Vagina (tissue), 2 donors: ENCODE results near the gene YBX2. TPM values are rescaled to one million over a fixed set of nuclear protein-coding genes. Genes with fewer than 3 reads are reported as not detected.

Experiments
- DNase-seq, 2 donors: peaks; one replicate each; pipeline ENCODE4 v3.0.0-alpha.2; 2017; ENCODE audit errors: extremely low spot score in 2 of 2
- H3K27ac ChIP-seq: fragments of 200-600 bp; sonication (generic); one replicate; pipeline ENCODE4 v1.5.1; 2019
- H3K27me3 ChIP-seq: fragments of 200-600 bp; sonication (generic); one replicate; pipeline ENCODE4 v1.5.1; 2019
- H3K36me3 ChIP-seq, 2 donors: fragments of 200-600 bp; sonication (generic); one replicate each; pipeline ENCODE4 v1.5.1; 2017 to 2019
- H3K4me1 ChIP-seq: fragments of 200-600 bp; sonication (generic); one replicate; pipeline ENCODE4 v1.5.1; 2019
- H3K4me3 ChIP-seq, 2 donors: fragments of 200-600 bp; sonication (generic); 1 replicate in 1 of 2; 2 replicates in 1 of 2; pipeline ENCODE4 v1.5.1; 2016 to 2019
- H3K9me3 ChIP-seq: fragments of 200-600 bp; sonication (generic); one replicate; pipeline ENCODE4 v1.5.1; 2019
- CTCF ChIP-seq, 3 experiments: fragments of 450-650 bp in 2 of 3; fragments of 200-600 bp in 1 of 3; sonication (generic) in 1 of 3; IDR thresholded peaks; one replicate each; pipeline ENCODE4 v1.5.1; 2017 to 2019; ENCODE audit warnings: antibody characterized with exemption in 3 of 3, mild to moderate bottlenecking in 2 of 3, moderate library complexity in 2 of 3
- POLR2A ChIP-seq, 2 donors: fragments of 450-650 bp; IDR thresholded peaks; one replicate each; pipeline ENCODE4 v1.6.1; 2017; ENCODE audit warnings: antibody characterized with exemption in 2 of 2, mild to moderate bottlenecking in 2 of 2, moderate library complexity in 2 of 2
- POLR2AphosphoS5 ChIP-seq, 2 donors: sonication (generic); formaldehyde crosslinking; IDR thresholded peaks; one replicate each; pipeline ENCODE4 v1.9.0; 2017; ENCODE audit warnings: antibody characterized with exemption in 2 of 2, mild to moderate bottlenecking in 2 of 2, low read depth in 1 of 2; ENCODE audit not compliant: insufficient read depth in 1 of 2
- intact Hi-C: fragments of 100-400 bp; cut with DNase I; formaldehyde crosslinking; loops from one replicate; pipeline ENCODE4 v1.15.1; 2023
- total RNA-seq: library from RNA; depleted of rRNA; stranded (reverse); fragments of >200 nt; gene quantifications from one replicate; pipeline ENCODE4 v1.2.3, GENCODE V29; 2016

YBX2 gene
- total RNA-seq, 1 donor from 2014 or later = 0.25 TPM

DNA sequence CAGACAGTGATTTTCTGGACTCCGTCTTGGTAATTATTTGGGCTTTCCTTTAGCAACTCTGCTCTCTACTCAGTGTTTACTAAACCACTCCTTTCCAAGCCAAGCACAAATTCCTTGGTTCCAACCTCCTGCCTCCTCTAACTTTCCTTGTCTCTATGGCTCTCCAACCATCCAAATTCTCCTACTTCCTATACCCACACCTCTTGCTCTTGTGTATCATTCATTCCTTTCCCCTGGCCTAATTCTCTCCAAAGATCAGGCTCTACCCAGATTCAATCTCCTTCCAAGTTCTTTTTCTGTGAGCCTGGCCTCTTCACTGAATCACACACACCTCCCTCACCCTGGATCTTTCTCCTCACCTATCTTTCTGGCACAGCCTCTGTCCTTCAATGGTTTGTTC is 33.6 kb upstream of the YBX2 start:
- Histone ChIP-seq H3K9me3 (no peaks in the 10 kb centered on the region), H3K36me3 (peaks cover 0 to 24% of the 10 kb centered on the region in 2 donors), H3K4me3 (no peak overlapping the region), H3K27ac (no peak overlapping the region), H3K4me1 (peaks cover 22% of the 10 kb centered on the region), H3K27me3 (no peaks in the 10 kb centered on the region)
- intact Hi-C loops = no loop called here
- no peak for DNase-seq
- TF ChIP-seq POLR2A (IDR thresholded peaks at IDR 0.05) (no peak), CTCF (IDR thresholded peaks at IDR 0.05) (no peak), POLR2AphosphoS5 (IDR thresholded peaks at IDR 0.05; ENCODE audit: insufficient read depth in 1 of 2, low read depth in 1 of 2) (no peak)

DNA sequence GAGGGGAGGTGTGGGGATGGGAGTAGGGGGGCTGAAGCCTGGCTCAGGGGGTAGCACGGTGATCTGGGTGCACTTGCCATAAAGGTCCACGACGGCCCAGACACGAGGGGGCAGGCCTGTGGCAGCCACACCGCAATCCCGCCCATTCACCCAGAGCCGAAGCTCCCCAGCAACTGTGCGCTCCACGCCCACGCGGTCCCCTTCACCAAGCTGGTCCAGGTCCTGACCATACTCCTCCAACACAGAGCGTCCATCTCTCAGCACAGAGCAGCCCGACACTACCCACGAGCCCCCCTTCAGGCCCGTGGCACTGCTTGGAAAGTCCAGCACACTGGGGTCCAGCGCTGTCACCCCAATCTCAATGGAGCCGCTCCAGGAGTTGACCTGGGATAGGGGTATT is 33.1 kb upstream of the YBX2 start:
- intact Hi-C loops = no loop called here
- peaks cover 0 to 29% of the 10 kb centered on the region in 2 donors for H3K36me3 ChIP-seq

DNA sequence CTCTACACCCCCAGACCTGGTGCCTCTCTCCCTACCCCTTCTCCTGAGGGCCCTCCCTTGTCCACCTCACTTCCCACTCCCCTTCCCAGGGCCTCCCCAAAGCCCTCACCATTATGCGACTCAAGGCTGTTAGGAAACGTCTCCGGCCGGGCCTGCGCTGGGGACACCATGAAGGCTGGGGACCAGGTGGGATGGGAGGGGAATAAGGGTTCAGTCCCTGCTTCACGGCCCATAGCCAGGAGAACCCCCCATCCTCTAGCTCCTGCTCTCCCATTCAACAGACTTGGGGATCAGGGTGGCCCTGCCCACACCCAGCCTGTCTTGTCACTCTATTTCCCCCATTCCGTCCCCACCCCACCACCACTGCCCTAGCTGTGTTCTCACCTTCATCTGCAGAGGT is 32.6 kb upstream of the YBX2 start:
- intact Hi-C loops = no loop called here
- no peaks in the 10 kb centered on the region for H3K9me3 ChIP-seq
- TF ChIP-seq POLR2AphosphoS5 (IDR thresholded peaks at IDR 0.05; ENCODE audit: insufficient read depth in 1 of 2, low read depth in 1 of 2) (no peak), CTCF (IDR thresholded peaks at IDR 0.05) (no peak), POLR2A (IDR thresholded peaks at IDR 0.05) (no peak)
- peaks cover 0 to 34% of the 10 kb centered on the region in 2 donors for H3K36me3 ChIP-seq
- no peaks in the 10 kb centered on the region for H3K27me3 ChIP-seq
- no peak overlapping the region for H3K27ac ChIP-seq
- H3K4me3 ChIP-seq = no peak overlapping the region
- H3K4me1 ChIP-seq = peaks cover 22% of the 10 kb centered on the region
- no peak for DNase-seq

More for the DNA sequence above, 33.1 kb upstream of the YBX2 start:
- no peaks in the 10 kb centered on the region for H3K9me3 ChIP-seq
- H3K4me1 ChIP-seq = peaks cover 22% of the 10 kb centered on the region
- no peak for DNase-seq
- no peak overlapping the region for H3K4me3 ChIP-seq
- H3K27me3 ChIP-seq = no peaks in the 10 kb centered on the region
- TF ChIP-seq POLR2AphosphoS5 (IDR thresholded peaks at IDR 0.05; ENCODE audit: insufficient read depth in 1 of 2, low read depth in 1 of 2) (no peak), CTCF (IDR thresholded peaks at IDR 0.05) (no peak), POLR2A (IDR thresholded peaks at IDR 0.05) (no peak)
- H3K27ac ChIP-seq = no peak overlapping the region

GRCh38 chr17:7326186-7326585 is 31.7 kb upstream of the YBX2 start:
- intact Hi-C loops = no loop called here
- Histone ChIP-seq H3K9me3 (no peaks in the 10 kb centered on the region), H3K27ac (no peak overlapping the region), H3K36me3 (peaks cover 0 to 42% of the 10 kb centered on the region in 2 donors), H3K27me3 (no peaks in the 10 kb centered on the region), H3K4me1 (peaks cover 22% of the 10 kb centered on the region), H3K4me3 (no peak overlapping the region)
- no peak for DNase-seq
- no peak for TF ChIP-seq CTCF (IDR thresholded peaks at IDR 0.05)
- no peak for TF ChIP-seq POLR2AphosphoS5 (IDR thresholded peaks at IDR 0.05; ENCODE audit: insufficient read depth in 1 of 2, low read depth in 1 of 2)
- no peak for TF ChIP-seq POLR2A (IDR thresholded peaks at IDR 0.05)

GRCh38 chr17:7325031-7325528 is 30.6 kb upstream of the YBX2 start:
- Histone ChIP-seq H3K4me1 (peaks cover 14% of the 10 kb centered on the region), H3K36me3 (peaks cover 0 to 51% of the 10 kb centered on the region in 2 donors), H3K27ac (no peak overlapping the region), H3K4me3 (no peak overlapping the region), H3K27me3 (no peaks in the 10 kb centered on the region), H3K9me3 (no peaks in the 10 kb centered on the region)
- TF ChIP-seq POLR2AphosphoS5 (IDR thresholded peaks at IDR 0.05; ENCODE audit: insufficient read depth in 1 of 2, low read depth in 1 of 2) (no peak), CTCF (IDR thresholded peaks at IDR 0.05) (no peak), POLR2A (IDR thresholded peaks at IDR 0.05) (no peak)
- no peak for DNase-seq
- intact Hi-C loops = no loop called here
